Karpas-422 (cell line): ENCODE measurements around the gene STK32B. TPM values are rescaled to one million over a fixed set of nuclear protein-coding genes. Genes with fewer than 3 reads are reported as not detected.

ENCODE experiments used
- DNase-seq: peaks from one replicate; pipeline ENCODE4 v3.0.0-alpha.2; 2015
- H2AFZ ChIP-seq: fragments of 200-600 bp; sonication (generic); 2 replicates; pipeline ENCODE4 v1.6.1; 2014; ENCODE audit warnings: antibody characterized with exemption, low read length, mixed read lengths
- H3K27ac ChIP-seq: fragments of 200-600 bp; sonication (generic); 2 replicates; pipeline ENCODE4 v1.5.1; 2014; ENCODE audit warnings: mild to moderate bottlenecking, low read length, moderate library complexity
- H3K27me3 ChIP-seq: fragments of 200-600 bp; sonication (generic); 2 replicates; pipeline ENCODE4 v1.6.1; 2014; ENCODE audit warnings: low read length, mixed read lengths
- H3K36me3 ChIP-seq: fragments of 200-600 bp; sonication (generic); 2 replicates; pipeline ENCODE4 v1.6.1; 2014; ENCODE audit warnings: low read length, mixed read lengths; ENCODE audit not compliant: insufficient read depth
- H3K4me1 ChIP-seq: fragments of 200-600 bp; sonication (generic); 2 replicates; pipeline ENCODE4 v1.6.1; 2014; ENCODE audit warnings: mild to moderate bottlenecking, low read length, mixed read lengths
- H3K4me2 ChIP-seq: fragments of 200-600 bp; sonication (generic); 2 replicates; pipeline ENCODE4 v1.6.1; 2014; ENCODE audit warnings: low read length, low read depth, mild to moderate bottlenecking; ENCODE audit not compliant: poor library complexity, severe bottlenecking
- H3K4me3 ChIP-seq: fragments of 200-600 bp; sonication (generic); 2 replicates; pipeline ENCODE4 v1.5.1; 2014; ENCODE audit warnings: mild to moderate bottlenecking, antibody characterized with exemption, low read length, mixed read lengths
- H3K79me2 ChIP-seq: fragments of 200-600 bp; sonication (generic); 2 replicates; pipeline ENCODE4 v1.6.1; 2014; ENCODE audit warnings: mild to moderate bottlenecking, low read length, mixed read lengths
- H3K9ac ChIP-seq: fragments of 200-600 bp; sonication (generic); 2 replicates; pipeline ENCODE4 v1.6.0; 2014; ENCODE audit warnings: low read length
- H3K9me2 ChIP-seq: fragments of 200-600 bp; sonication (generic), shearing (Covaris generic); replicated peaks from 2 replicates; pipeline ENCODE4 v1.6.0; 2014; ENCODE audit warnings: mild to moderate bottlenecking, low read length, moderate library complexity; ENCODE audit not compliant: insufficient read depth
- H3K9me3 ChIP-seq: fragments of 300-700, 200-600 bp; sonication (generic); 2 replicates; pipeline ENCODE4 v1.6.1; 2014; ENCODE audit warnings: low read length, mixed read lengths
- H4K20me1 ChIP-seq: fragments of 200-600 bp; sonication (generic); 2 replicates; pipeline ENCODE4 v1.6.1; 2014; ENCODE audit warnings: mild to moderate bottlenecking, antibody characterized with exemption, low read length, low read depth; ENCODE audit not compliant: insufficient read depth
- total RNA-seq: library from RNA; depleted of rRNA; stranded (reverse); fragments of >200 nt; shearing (Covaris generic); gene quantifications from 2 replicates; pipeline ENCODE4 v1.2.3, GENCODE V29; 2014; ENCODE audit warnings: low replicate concordance

Gene STK32B
- total RNA-seq, 1 experiment from 2014 or later = not detected

DNA sequence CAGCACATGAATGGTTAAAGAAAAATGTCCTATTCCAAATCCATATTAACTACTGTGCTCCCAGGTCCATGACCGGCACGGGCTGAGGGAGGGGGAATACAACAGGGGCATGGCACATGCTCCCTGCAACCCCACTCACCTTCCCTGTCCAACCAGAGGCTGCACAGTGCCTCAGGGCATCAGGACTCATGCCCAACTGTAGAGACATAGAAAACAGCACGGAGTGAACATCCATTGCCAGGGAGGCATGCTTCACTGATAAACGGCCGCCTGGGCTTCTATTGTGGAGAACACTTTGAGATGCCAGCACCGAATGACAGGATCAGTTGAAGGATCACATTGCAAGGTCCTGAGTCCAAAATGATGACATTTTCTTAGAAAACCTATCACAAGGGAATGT is 140.6 kb downstream of the STK32B start:
- no peaks in the 10 kb centered on the region for H3K79me2 ChIP-seq

DNA sequence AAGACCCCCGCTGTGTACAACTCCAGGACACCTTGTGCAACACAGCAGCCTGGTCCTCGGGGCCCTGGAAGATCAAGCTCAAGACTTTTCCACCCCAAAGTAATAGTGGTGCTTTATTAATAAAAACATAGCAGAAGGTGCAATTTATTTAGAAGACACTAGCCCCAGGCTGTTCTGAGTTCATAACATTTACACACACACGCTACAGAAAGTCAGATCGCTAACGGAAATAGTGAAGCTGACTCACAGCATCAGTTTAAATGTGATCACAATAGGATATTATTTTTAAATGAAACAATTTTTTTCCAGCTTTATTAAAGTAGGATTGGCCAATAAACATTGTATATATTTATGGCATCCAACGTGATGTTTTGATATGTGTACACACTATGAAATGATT is 141.0 kb downstream of the STK32B start:
- no peaks in the 10 kb centered on the region for H3K36me3 ChIP-seq
- no peaks in the 10 kb centered on the region for H3K4me1 ChIP-seq
- H3K27me3 ChIP-seq = no peaks in the 10 kb centered on the region
- no peak overlapping the region for H2AFZ ChIP-seq
- H3K9ac ChIP-seq = no peak overlapping the region
- no peak overlapping the region for H3K4me3 ChIP-seq
- no peaks in the 10 kb centered on the region for H3K9me3 ChIP-seq
- H3K4me2 ChIP-seq = no peak overlapping the region
- no peaks in the 10 kb centered on the region for H3K79me2 ChIP-seq
- no peaks in the 10 kb centered on the region for H4K20me1 ChIP-seq
- no peaks in the 10 kb centered on the region for H3K9me2 ChIP-seq
- no peak for DNase-seq
- H3K27ac ChIP-seq = no peak overlapping the region

More for the DNA sequence above, 140.6 kb downstream of the STK32B start:
- no peak for DNase-seq
- H3K9ac ChIP-seq = no peak overlapping the region
- no peaks in the 10 kb centered on the region for H4K20me1 ChIP-seq
- no peak overlapping the region for H3K4me3 ChIP-seq
- no peaks in the 10 kb centered on the region for H3K9me3 ChIP-seq
- H2AFZ ChIP-seq = no peak overlapping the region
- H3K9me2 ChIP-seq = no peaks in the 10 kb centered on the region
- no peaks in the 10 kb centered on the region for H3K27me3 ChIP-seq
- H3K4me2 ChIP-seq = no peak overlapping the region
- no peaks in the 10 kb centered on the region for H3K4me1 ChIP-seq
- no peak overlapping the region for H3K27ac ChIP-seq
- no peaks in the 10 kb centered on the region for H3K36me3 ChIP-seq

DNA sequence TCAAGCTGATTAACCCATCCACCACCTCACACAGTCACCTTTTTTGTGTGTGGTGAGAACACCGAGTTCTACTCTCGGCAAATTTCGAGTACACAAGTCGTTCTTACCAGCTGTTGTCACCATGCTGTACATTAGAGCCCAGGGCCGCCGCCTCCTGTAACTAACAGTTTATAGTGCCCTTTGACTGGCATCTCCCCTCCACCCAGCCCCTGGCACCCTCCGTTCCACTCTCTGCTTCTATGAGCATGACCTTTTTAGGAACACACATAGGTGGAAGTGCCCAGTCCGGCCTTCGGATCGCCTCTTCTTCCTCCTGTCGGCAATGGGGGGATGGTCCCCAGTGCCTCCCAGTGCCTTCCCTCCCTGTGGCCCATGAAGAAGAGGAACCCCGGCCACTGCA is 141.4 kb downstream of the STK32B start:
- Histone ChIP-seq H3K9ac (no peak overlapping the region), H3K27me3 (no peaks in the 10 kb centered on the region), H3K79me2 (no peaks in the 10 kb centered on the region), H3K9me2 (no peaks in the 10 kb centered on the region), H3K9me3 (no peaks in the 10 kb centered on the region), H3K36me3 (no peaks in the 10 kb centered on the region), H3K4me2 (no peak overlapping the region), H4K20me1 (no peaks in the 10 kb centered on the region), H2AFZ (no peak overlapping the region), H3K4me1 (no peaks in the 10 kb centered on the region), H3K27ac (no peak overlapping the region), H3K4me3 (no peak overlapping the region)
- DNase-seq = no peak

DNA sequence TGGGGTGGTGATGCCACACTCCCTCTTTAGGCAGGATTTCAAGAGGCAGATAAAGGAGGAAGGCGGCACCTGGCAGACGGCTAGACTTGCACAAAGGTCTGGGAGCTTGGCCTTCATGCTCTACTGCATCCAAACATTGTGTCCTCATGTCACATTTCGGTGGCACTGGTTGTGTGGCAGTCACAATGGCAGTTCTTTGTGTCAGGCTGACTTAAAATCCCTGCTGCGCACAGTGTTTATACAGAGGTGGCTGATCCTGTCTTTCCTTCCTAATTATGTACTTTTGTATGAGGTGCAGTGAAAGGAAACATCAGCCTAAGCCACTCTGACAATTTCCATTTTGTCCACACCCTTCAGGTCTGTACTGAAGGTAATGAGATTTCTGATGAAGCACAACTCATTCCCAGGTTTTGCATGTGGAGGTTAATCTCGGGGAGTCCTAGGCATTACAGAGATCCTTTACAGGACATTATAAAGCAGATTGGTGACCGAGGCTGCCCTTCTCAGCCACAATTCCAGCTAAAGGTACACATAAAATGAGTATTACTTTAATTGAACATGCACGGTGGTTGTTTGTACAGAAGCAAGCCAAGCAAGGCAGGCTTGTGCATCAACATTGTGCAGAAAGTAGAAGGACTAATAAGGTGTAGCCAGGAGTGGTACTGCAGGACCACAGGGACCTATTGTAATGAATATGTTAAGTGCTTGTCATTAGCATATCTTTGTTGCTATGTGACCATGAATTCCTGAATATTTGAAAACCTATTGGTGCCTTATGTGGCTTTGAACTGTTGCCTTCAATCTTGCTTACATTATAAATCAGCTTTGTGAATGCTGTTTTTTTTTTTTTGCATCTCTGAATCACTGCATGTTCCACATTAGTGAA is 147.6 kb downstream of the STK32B start:
- Histone ChIP-seq H3K9me3 (no peaks in the 10 kb centered on the region), H2AFZ (no peak overlapping the region), H3K9me2 (no peaks in the 10 kb centered on the region), H3K4me2 (no peak overlapping the region), H3K36me3 (no peaks in the 10 kb centered on the region), H4K20me1 (no peaks in the 10 kb centered on the region), H3K4me1 (no peaks in the 10 kb centered on the region), H3K27me3 (no peaks in the 10 kb centered on the region), H3K4me3 (no peak overlapping the region), H3K79me2 (no peaks in the 10 kb centered on the region), H3K27ac (no peak overlapping the region), H3K9ac (no peak overlapping the region)
- no peak for DNase-seq

DNA sequence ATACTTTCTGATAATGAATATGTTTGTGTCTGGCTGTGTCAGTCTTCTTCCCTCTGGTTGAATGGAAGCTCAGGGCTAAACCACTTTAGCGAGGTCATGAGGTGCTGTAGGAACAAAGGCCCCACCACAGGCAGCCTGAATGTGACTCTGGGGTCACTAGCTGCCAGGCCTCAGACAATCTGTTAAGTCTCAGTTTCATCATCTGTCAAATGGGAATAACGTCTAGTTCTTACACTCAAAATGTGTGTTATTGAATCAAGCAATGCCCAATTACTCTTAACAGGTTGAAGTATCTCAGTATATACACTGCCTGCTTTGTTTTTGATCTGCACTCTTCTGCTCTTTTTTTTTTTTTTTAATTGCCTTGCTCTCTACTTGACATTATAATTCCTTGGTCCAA is 148.6 kb downstream of the STK32B start:
- no peak for DNase-seq
- no peak overlapping the region for H3K4me3 ChIP-seq
- H3K9ac ChIP-seq = no peak overlapping the region
- no peaks in the 10 kb centered on the region for H3K9me2 ChIP-seq
- H4K20me1 ChIP-seq = no peaks in the 10 kb centered on the region
- no peaks in the 10 kb centered on the region for H3K4me1 ChIP-seq
- H3K36me3 ChIP-seq = no peaks in the 10 kb centered on the region
- H3K9me3 ChIP-seq = no peaks in the 10 kb centered on the region
- no peaks in the 10 kb centered on the region for H3K27me3 ChIP-seq
- no peaks in the 10 kb centered on the region for H3K79me2 ChIP-seq
- H3K27ac ChIP-seq = no peak overlapping the region
- H2AFZ ChIP-seq = no peak overlapping the region
- no peak overlapping the region for H3K4me2 ChIP-seq

DNA sequence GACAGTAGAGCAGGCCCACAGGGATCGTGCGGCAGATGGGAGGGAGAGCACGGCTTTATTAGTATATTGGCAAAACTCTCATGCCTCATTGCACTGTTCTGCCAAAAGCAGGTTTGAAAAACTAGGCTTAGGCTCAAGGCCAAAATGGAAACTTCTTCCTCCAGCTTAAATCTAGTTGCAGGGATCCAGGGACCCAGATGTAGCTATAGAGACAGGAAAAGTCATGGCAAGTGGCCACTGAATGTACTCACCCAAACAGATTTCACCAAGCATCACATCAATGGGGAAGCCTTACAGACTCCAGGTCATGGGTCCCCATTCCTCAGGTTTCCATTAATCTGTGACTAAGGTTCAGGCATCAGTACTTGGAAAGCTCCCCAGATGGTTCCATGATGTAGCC is 149.2 kb downstream of the STK32B start:
- H3K9me2 ChIP-seq = no peaks in the 10 kb centered on the region
- no peaks in the 10 kb centered on the region for H4K20me1 ChIP-seq
- no peaks in the 10 kb centered on the region for H3K36me3 ChIP-seq
- no peak overlapping the region for H2AFZ ChIP-seq
- no peaks in the 10 kb centered on the region for H3K79me2 ChIP-seq
- H3K4me3 ChIP-seq = no peak overlapping the region
- H3K27me3 ChIP-seq = no peaks in the 10 kb centered on the region
- no peak for DNase-seq
- no peaks in the 10 kb centered on the region for H3K9me3 ChIP-seq
- no peaks in the 10 kb centered on the region for H3K4me1 ChIP-seq
- H3K27ac ChIP-seq = no peak overlapping the region
- no peak overlapping the region for H3K9ac ChIP-seq
- H3K4me2 ChIP-seq = no peak overlapping the region

DNA sequence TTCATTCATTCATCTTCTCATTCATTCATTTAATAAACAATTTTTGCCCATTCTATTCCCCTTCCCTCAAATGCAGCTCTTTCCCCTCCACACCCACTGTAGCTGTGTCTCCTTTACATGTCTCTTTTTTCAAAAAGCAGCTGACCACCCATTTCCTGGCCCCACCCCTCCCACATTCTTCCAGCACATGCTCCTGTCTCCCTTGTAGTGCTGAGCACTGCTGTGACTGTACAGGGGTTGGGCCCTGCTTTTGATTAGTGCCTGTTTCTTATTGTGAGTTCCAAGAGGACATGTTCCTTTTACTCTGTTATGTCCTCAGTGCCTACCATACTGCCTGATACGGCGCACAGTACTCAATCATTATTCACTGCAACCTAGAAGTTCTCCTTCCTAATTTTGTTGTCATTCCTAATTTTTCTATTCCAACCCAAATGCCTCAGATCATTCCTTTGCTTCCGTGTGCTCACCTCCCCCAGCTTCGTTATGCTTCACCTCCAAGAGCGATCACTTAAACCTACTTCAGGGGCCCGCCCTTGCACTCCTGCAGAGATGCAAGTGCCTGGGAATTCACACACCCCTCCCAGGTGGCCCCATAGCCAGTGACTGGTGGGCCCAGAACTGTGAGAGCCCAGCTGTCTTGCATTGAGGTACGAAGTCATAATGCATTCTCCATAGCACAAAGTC is 152.2 kb downstream of the STK32B start:
- no peak overlapping the region for H3K27ac ChIP-seq
- H3K4me2 ChIP-seq = no peak overlapping the region
- H2AFZ ChIP-seq = no peak overlapping the region
- H3K36me3 ChIP-seq = no peaks in the 10 kb centered on the region
- no peaks in the 10 kb centered on the region for H3K27me3 ChIP-seq
- H4K20me1 ChIP-seq = no peaks in the 10 kb centered on the region
- no peak overlapping the region for H3K4me3 ChIP-seq
- DNase-seq = no peak
- no peaks in the 10 kb centered on the region for H3K79me2 ChIP-seq
- H3K9ac ChIP-seq = no peak overlapping the region
- H3K9me2 ChIP-seq = no peaks in the 10 kb centered on the region
- H3K4me1 ChIP-seq = no peaks in the 10 kb centered on the region
- no peaks in the 10 kb centered on the region for H3K9me3 ChIP-seq

DNA sequence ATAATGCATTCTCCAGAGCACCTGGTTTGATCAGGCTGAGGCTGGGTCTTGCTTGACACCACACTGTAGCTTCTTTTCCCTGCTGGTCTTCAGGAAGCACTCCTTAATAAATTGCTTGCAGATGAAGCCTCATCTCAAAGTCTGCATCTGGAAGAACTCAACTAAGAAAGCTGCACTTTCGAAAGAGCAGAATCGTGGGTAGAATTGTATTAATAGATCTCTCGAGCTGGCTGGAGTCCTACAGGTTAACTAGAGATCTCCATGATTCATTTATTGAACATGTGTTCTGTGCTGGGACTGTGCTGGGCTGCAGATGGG is 152.7 kb downstream of the STK32B start:
- Histone ChIP-seq H3K9me2 (no peaks in the 10 kb centered on the region), H4K20me1 (no peaks in the 10 kb centered on the region), H3K4me2 (no peak overlapping the region), H3K79me2 (no peaks in the 10 kb centered on the region), H3K4me3 (no peak overlapping the region), H3K27ac (no peak overlapping the region), H2AFZ (no peak overlapping the region), H3K27me3 (no peaks in the 10 kb centered on the region), H3K4me1 (no peaks in the 10 kb centered on the region), H3K36me3 (no peaks in the 10 kb centered on the region), H3K9me3 (no peaks in the 10 kb centered on the region), H3K9ac (no peak overlapping the region)
- no peak for DNase-seq
